ENCODE data around the gene GNAQ.
A peak's percentile ranks its signal among the peaks of the same experiment; 100 is the strongest.
"Not testable (repeated sequence)": the region's sequence is repeated elsewhere in the genome, so short reads cannot be mapped to it uniquely, and the experiment has no call there.

Gene GNAQ

DNA sequence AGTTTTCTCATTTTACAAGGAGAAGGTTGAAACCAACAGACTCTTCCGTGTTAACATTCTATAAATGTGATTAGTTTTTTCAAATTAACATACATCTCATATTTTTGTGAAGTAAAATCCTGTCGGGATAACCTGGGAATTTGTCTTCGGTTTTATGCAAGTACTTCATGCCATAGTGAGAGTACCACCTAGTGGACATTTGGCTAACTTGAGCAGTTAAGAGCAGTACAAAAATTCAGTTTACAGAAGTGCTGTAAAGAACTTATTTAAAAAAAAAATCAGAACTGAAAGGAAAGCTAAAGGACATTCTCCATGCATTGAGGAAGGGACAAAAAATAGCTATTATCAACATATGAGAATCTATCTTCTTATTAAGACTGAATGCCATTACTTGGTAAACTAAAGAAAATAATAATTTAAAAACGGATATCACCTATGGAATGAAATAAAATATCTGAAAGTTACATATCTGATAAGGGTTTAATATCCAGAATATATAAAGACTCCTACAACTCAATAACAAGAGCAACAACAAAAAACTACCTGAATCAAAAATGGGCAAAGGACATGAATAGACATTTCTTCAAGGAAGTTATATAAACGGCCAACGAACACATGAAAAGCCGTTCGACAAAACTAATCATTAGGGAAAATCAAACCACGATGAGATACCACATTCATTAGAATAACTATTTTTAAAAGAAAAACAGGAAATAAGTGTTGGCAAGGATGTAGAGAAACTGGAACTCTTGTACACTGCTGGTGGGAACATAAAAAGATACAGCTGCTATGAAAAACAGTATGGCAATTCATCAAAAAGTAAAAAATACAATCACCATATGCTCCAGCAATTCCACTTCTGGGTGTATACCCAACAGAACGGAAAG, 266.5 kb downstream of the GNAQ start:
- no peak overlapping the region for H3K27ac ChIP-seq
- TF ChIP-seq, protein P1, sequence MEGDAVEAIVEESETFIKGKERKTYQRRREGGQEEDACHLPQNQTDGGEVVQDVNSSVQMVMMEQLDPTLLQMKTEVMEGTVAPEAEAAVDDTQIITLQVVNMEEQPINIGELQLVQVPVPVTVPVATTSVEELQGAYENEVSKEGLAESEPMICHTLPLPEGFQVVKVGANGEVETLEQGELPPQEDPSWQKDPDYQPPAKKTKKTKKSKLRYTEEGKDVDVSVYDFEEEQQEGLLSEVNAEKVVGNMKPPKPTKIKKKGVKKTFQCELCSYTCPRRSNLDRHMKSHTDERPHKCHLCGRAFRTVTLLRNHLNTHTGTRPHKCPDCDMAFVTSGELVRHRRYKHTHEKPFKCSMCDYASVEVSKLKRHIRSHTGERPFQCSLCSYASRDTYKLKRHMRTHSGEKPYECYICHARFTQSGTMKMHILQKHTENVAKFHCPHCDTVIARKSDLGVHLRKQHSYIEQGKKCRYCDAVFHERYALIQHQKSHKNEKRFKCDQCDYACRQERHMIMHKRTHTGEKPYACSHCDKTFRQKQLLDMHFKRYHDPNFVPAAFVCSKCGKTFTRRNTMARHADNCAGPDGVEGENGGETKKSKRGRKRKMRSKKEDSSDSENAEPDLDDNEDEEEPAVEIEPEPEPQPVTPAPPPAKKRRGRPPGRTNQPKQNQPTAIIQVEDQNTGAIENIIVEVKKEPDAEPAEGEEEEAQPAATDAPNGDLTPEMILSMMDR (IDR thresholded peaks at IDR 0.05): peak; percentile 78
- no peak for TF ChIP-seq ZFX (IDR thresholded peaks at IDR 0.05; ENCODE audit: borderline replicate concordance)

DNA sequence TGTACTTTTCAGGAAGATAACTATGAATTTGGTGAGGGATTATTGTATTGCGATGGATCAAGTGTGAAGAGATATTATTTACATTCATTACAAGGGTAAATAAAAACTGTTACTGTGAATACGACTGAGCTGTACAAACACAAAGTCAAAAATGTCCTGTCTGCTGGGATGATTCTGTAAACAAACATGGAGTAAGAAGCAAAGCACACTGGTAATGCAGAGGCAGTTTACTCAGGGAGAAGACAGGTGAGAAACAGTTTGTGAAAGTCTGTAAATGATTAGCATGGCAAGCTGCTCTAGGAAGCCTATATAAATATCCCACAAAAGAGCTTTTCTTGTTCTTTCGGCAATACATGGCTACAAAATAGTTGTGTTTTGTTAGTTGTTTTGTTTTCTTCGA, 268.0 kb downstream of the GNAQ start:
- no peak for TF ChIP-seq ZFX (IDR thresholded peaks at IDR 0.05; ENCODE audit: borderline replicate concordance)
- TF ChIP-seq, protein P1 (IDR thresholded peaks at IDR 0.05): no peak
- peak overlapping the region; percentile 49 for H3K27ac ChIP-seq

DNA sequence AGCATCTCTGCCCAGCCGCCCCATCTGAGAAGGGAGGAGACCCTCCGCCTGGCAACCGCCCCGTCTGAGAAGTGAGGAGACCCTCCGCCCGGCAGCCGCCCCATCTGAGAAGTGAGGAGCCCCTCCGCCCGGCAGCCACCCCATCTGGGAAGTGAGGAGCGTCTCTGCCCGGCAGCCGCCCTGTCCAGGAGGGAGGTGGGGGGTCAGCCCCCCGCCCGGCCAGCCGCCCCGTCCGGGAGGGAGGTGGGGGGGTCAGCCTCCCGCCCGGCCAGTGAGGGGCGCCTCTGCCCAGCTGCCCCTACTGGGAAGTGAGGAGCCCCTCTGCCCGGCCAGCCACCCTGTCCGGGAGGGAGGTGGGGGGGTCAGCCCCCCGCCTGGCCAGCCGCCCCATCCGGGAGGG, 270.7 kb downstream of the GNAQ start:
- not testable (repeated sequence) for H3K27ac ChIP-seq

DNA sequence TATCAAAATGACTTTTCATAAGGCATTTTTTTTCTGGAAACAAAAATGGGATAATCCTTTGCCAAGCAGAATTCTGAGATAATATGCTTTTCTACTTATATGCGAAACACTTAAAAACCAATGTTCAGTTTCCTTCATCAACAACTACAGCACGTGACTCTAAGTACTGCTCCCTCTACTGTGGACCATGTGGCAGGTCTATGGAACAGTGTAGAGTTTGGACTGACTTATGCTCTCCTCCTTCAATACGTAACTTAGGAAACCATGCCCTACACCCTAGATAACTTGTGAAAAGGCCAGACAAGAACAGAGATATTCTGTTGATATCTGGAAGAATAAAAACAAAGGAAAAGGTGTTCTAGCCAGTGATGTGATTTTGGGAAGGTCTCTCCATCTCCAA, 272.2 kb downstream of the GNAQ start:
- no peak for TF ChIP-seq ZFX (IDR thresholded peaks at IDR 0.05; ENCODE audit: borderline replicate concordance)
- TF ChIP-seq, protein P1 (IDR thresholded peaks at IDR 0.05): no peak
- no peak overlapping the region for H3K27ac ChIP-seq

DNA sequence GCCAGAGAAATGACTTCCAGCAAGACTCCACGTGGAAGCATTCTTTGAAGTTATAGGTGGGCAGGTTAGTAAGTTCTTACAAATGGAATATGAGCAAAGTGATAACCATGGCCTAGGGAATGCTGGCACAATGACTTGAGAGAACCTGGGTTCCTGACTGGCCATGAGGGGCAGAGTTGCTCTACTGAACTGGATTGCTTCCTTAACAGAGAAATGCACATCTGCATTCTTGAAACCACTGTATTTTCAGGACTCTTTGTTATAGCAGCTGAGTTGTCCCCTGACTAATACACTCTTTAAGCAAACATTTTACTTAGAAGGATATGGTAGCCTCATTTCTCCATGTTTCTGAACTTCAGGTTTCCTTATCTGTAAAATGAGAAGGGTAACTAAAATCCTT, 275.2 kb downstream of the GNAQ start:
- TF ChIP-seq, protein P1 (IDR thresholded peaks at IDR 0.05): peak; percentile 55
- TF ChIP-seq ZFX (IDR thresholded peaks at IDR 0.05; ENCODE audit: borderline replicate concordance): no peak
- H3K27ac ChIP-seq: no peak overlapping the region

DNA sequence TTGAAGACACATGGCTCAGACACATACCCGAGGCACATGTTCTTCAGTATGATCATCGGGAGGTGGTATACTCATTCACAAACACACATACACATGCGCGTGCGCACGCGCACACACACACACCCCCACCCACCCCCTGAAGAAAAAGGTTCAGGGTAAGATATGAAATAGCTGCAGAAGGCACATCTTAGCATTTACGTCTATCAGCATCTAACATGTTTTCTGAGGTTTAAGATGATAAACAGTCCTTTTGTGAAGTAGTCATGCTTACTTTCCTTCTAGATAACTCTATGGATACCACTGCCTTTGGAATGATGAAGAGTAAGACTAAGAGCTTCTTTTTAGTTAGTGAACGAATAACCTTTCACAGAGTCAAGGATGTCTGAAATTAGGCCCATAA, 278.4 kb downstream of the GNAQ start:
- TF ChIP-seq, protein P1 (IDR thresholded peaks at IDR 0.05): no peak
- TF ChIP-seq ZFX (IDR thresholded peaks at IDR 0.05; ENCODE audit: borderline replicate concordance): no peak
- no peak overlapping the region for H3K27ac ChIP-seq

DNA sequence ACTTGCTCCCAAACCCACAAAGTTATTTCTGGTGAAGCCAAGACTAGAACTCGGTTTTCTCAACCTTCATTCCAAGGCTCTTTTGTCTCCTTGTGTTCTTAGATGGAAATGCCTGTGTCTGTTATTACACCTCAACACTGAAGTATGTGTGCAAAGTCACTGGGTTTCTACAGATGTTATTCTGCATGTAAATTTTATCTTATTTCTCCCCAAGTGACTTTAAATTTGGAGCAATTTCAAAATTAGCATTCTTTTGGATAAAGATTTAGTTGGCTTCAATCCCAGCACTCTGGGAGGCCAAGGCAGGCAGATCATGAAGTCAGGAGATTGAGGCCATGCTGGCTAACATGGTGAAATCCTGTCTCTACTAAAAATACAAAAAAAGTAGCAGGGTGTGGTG, 279.1 kb downstream of the GNAQ start:
- no peak for TF ChIP-seq ZFX (IDR thresholded peaks at IDR 0.05; ENCODE audit: borderline replicate concordance)
- TF ChIP-seq, protein P1 (IDR thresholded peaks at IDR 0.05): no peak
- H3K27ac ChIP-seq: no peak overlapping the region

Data from 22Rv1 (cell line).